ENCODE measurements around the gene SLC25A1. TPM values are rescaled to one million over a fixed set of nuclear protein-coding genes. Genes with fewer than 3 reads are reported as not detected.

SLC25A1 gene
- total RNA-seq, 4 donors from 2014 or later, result 49.2 to 68.0 (median 57.3) TPM

GRCh38 chr22:19172213-19173046, 6.1 kb downstream of the SLC25A1 start:
- Histone ChIP-seq H3K27me3 (peaks cover 0 to 33% (median 10%) of the 10 kb centered on the region in 4 donors), H3K4me1 (peaks cover 55 to 76% (median 58%) of the 10 kb centered on the region in 3 donors), H3K27ac (peak overlapping the region; percentile 93 to 96 (median 94)), H3K36me3 (peaks cover 0 to 21% (median 0%) of the 10 kb centered on the region in 3 donors), H3K4me3 (peak overlapping the region; percentile 68 to 99 (median 86)), H3K9me3 (no peaks in the 10 kb centered on the region)
- intact Hi-C loops (cut with DNase I), result no loop called here
- WGBS, 2 donors, result 32 to 37% methylated on average over 9 to 11 of the region's 13 CpGs
- TF ChIP-seq, protein P1, sequence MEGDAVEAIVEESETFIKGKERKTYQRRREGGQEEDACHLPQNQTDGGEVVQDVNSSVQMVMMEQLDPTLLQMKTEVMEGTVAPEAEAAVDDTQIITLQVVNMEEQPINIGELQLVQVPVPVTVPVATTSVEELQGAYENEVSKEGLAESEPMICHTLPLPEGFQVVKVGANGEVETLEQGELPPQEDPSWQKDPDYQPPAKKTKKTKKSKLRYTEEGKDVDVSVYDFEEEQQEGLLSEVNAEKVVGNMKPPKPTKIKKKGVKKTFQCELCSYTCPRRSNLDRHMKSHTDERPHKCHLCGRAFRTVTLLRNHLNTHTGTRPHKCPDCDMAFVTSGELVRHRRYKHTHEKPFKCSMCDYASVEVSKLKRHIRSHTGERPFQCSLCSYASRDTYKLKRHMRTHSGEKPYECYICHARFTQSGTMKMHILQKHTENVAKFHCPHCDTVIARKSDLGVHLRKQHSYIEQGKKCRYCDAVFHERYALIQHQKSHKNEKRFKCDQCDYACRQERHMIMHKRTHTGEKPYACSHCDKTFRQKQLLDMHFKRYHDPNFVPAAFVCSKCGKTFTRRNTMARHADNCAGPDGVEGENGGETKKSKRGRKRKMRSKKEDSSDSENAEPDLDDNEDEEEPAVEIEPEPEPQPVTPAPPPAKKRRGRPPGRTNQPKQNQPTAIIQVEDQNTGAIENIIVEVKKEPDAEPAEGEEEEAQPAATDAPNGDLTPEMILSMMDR (IDR thresholded peaks at IDR 0.05), result no peak
- TF ChIP-seq POLR2A (IDR thresholded peaks at IDR 0.05), result no peak
- no peak for DNase-seq

GRCh38 chr22:19169947-19170318, 8.6 kb downstream of the SLC25A1 start:
- TF ChIP-seq, protein P1 (IDR thresholded peaks at IDR 0.05), result no peak
- TF ChIP-seq POLR2A (IDR thresholded peaks at IDR 0.05), result no peak
- Histone ChIP-seq H3K4me1 (peaks cover 40 to 56% (median 47%) of the 10 kb centered on the region in 3 donors), H3K27ac (no peak overlapping the region), H3K4me3 (peak overlapping the region in 3 of 4 donors; percentile 29 to 51 (median 35)), H3K36me3 (peaks cover 0 to under 1% (median 0%) of the 10 kb centered on the region in 3 donors), H3K27me3 (peaks cover 3 to 56% (median 11%) of the 10 kb centered on the region in 4 donors), H3K9me3 (no peaks in the 10 kb centered on the region)
- intact Hi-C loops (cut with DNase I), result no loop called here
- no peak for DNase-seq
- WGBS, 2 donors, result 40 to 62% methylated on average over 1 to 7 of the region's 7 CpGs

- no peak for TF ChIP-seq POLR2A (IDR thresholded peaks at IDR 0.05)
- TF ChIP-seq, protein P1 (IDR thresholded peaks at IDR 0.05), result no peak
- 4 to 20% methylated on average over 1 to 31 of the region's 58 CpGs for WGBS, 2 donors
- no peak for DNase-seq
- H3K27me3 ChIP-seq, result peaks cover 3 to 63% (median 11%) of the 10 kb centered on the region in 4 donors
- peaks cover 33 to 50% (median 41%) of the 10 kb centered on the region in 3 donors for H3K4me1 ChIP-seq
- H3K9me3 ChIP-seq, result no peaks in the 10 kb centered on the region
- no peaks in the 10 kb centered on the region for H3K36me3 ChIP-seq
- intact Hi-C loops (cut with DNase I), result no loop called here
- peak overlapping the region in 3 of 4 donors; percentile 29 to 51 (median 35) for H3K4me3 ChIP-seq
- H3K27ac ChIP-seq, result no peak overlapping the region
These were observed 9.3 kb downstream of the SLC25A1 start for GRCh38 chr22:19169002-19169946.

- no peak for DNase-seq
- H3K27ac ChIP-seq, result no peak overlapping the region
- TF ChIP-seq, protein P1 (IDR thresholded peaks at IDR 0.05), result no peak
- TF ChIP-seq POLR2A (IDR thresholded peaks at IDR 0.05), result no peak
- 51 to 53% methylated on average over 13 to 17 of the region's 17 CpGs for WGBS, 2 donors
- no peaks in the 10 kb centered on the region for H3K36me3 ChIP-seq
- H3K4me1 ChIP-seq, result peaks cover 24 to 40% (median 31%) of the 10 kb centered on the region in 3 donors
- intact Hi-C loops (cut with DNase I), result no loop called here
- H3K9me3 ChIP-seq, result no peaks in the 10 kb centered on the region
- H3K27me3 ChIP-seq, result peaks cover 3 to 72% (median 11%) of the 10 kb centered on the region in 4 donors
- H3K4me3 ChIP-seq, result no peak overlapping the region
These were observed 10.2 kb downstream of the SLC25A1 start for GRCh38 chr22:19168088-19168890.
